HepG2 (cell line): ENCODE data around the gene CCDC195. TPM values are rescaled to one million over a fixed set of nuclear protein-coding genes. Genes with fewer than 3 reads are reported as not detected.

ENCODE experiments used
- ATAC-seq: fragments of 200-7000 bp; cut with Tn5 transposase; 3 replicates; pipeline ENCODE4 v1.9.1; 2020; ENCODE audit warnings: mild to moderate bottlenecking, moderate library complexity
- BruUV-seq: library from RNA; stranded (reverse); fragments of 400-500 nt; replicated peaks from 2 replicates; lab custom pipeline; 2021; lab: Mats Ljungman, UMichigan
- CTCF ChIA-PET: fragments of 300-600 bp; formaldehyde crosslinking; extraction: SDS; loops from one replicate; lab custom pipeline; 2021; ENCODE audit warnings: low total read pairs, inconsistent platforms, low intra/inter-chr PET ratio; lab: Yijun Ruan, JAX
- POLR2A ChIA-PET: fragments of 350-600 bp; sonication (Branson Sonifier 250); formaldehyde crosslinking; loops from one replicate; lab custom pipeline; 2020; ENCODE audit warnings: antibody characterized with exemption, inconsistent platforms; lab: Yijun Ruan, JAX
- DNase-seq: peaks from one replicate; pipeline ENCODE4 v3.0.0-alpha.2; 2015; ENCODE audit warnings: low spot score
- FAIRE-seq: peaks from 3 replicates; lab custom pipeline; 2011; peaks lifted over from hg19 to GRCh38; lab: Jason Lieb, UNC
- H2AFZ ChIP-seq: one replicate; pipeline ENCODE4 v1.6.1; 2011; ENCODE audit warnings: low read length, inconsistent platforms
- H3K27ac ChIP-seq: fragments of 300-600 bp; 3 replicates; pipeline ENCODE4 v1.8.0; 2011; ENCODE audit warnings: mixed run types, mild to moderate bottlenecking, mixed read lengths, low read length, inconsistent platforms; ENCODE audit not compliant: insufficient read depth; ENCODE audit errors: extremely low read length
- H3K27me3 ChIP-seq, 2 experiments: fragments of 200-600 bp in 1 of 2; 2 replicates in 1 of 2; 3 replicates in 1 of 2; pipeline versions ENCODE4 v1.6.0 to v1.8.0; 2011; ENCODE audit warnings: low read length in 2 of 2, mild to moderate bottlenecking in 2 of 2, moderate library complexity in 2 of 2, inconsistent platforms in 1 of 2; ENCODE audit not compliant: insufficient read depth in 2 of 2, control insufficient read depth in 1 of 2
- H3K36me3 ChIP-seq, 2 experiments: fragments of 200-600 bp in 1 of 2; replicated peaks in 1 of 2; 2 replicates in 1 of 2; 3 replicates in 1 of 2; pipeline versions ENCODE4 v1.5.1 to v1.8.0; 2011; ENCODE audit warnings: low read length in 2 of 2, inconsistent platforms in 1 of 2; ENCODE audit not compliant: insufficient read depth in 2 of 2, control insufficient read depth in 1 of 2
- H3K4me1 ChIP-seq: 2 replicates; pipeline ENCODE4 v1.5.1; 2012; ENCODE audit warnings: low read length, inconsistent platforms; ENCODE audit not compliant: insufficient read depth
- H3K4me2 ChIP-seq: 2 replicates; pipeline ENCODE4 v1.6.0; 2011; ENCODE audit warnings: low read depth, low read length, inconsistent platforms
- H3K4me3 ChIP-seq, 3 experiments: fragments of 200-600 bp in 1 of 3; sonication (generic), shearing (Covaris generic) in 1 of 3; replicated peaks in 1 of 3; 2 replicates each; pipeline ENCODE4 v1.5.1; 2011 to 2016; ENCODE audit warnings: low read length in 3 of 3, inconsistent platforms in 2 of 3, low read depth in 2 of 3, mild to moderate bottlenecking in 2 of 3, control low read depth in 1 of 3, mixed read lengths in 1 of 3; ENCODE audit not compliant: insufficient read depth in 1 of 3
- H3K79me2 ChIP-seq: one replicate; pipeline ENCODE4 v1.6.1; 2011; ENCODE audit warnings: low read length, inconsistent platforms; ENCODE audit not compliant: insufficient read depth
- H3K9ac ChIP-seq: 2 replicates; pipeline ENCODE4 v1.6.0; 2011; ENCODE audit warnings: mild to moderate bottlenecking, low read depth, low read length, inconsistent platforms; ENCODE audit not compliant: insufficient read depth
- H3K9me3 ChIP-seq: 2 replicates; pipeline ENCODE4 v1.5.1; 2012; ENCODE audit warnings: mild to moderate bottlenecking, low read length
- H4K20me1 ChIP-seq: 2 replicates; pipeline ENCODE4 v1.6.0; 2011; ENCODE audit warnings: inconsistent platforms, mild to moderate bottlenecking, low read length, moderate library complexity; ENCODE audit not compliant: insufficient read depth
- FOXP1 ChIP-seq, 2 experiments: fragments of 450-650 bp in 1 of 2; IDR thresholded peaks; 2 replicates each; pipeline ENCODE4 v1.6.1; 2017 to 2018; ENCODE audit warnings: antibody characterized with exemption in 1 of 2
- MAFK ChIP-seq, 2 experiments: IDR thresholded peaks in 1 of 2; conservative IDR thresholded peaks in 1 of 2; 2 replicates each; pipeline ENCODE4 v1.6.1; 2011; ENCODE audit warnings: improper control_type of control experiment in 2 of 2, low read length in 2 of 2
- ZFP36 ChIP-seq: fragments of 150-350 bp; IDR thresholded peaks from 2 replicates; pipeline ENCODE4 v1.6.1; 2018; ENCODE audit warnings: borderline replicate concordance, low read length, low read depth; ENCODE audit not compliant: partially characterized antibody
- ZNF567 ChIP-seq: sonication (generic); formaldehyde crosslinking; IDR thresholded peaks from 2 replicates; pipeline ENCODE4 v1.8.1; 2023; ENCODE audit warnings: mild to moderate bottlenecking, missing genetic modification reagents, borderline replicate concordance
- WGBS: methylation state at CpG from one replicate; pipeline ENCODE4 v1.1.6; 2017; ENCODE audit warnings: low lambda C conversion rate; 5-methylcytosine and 5-hydroxymethylcytosine counted together
- in situ Hi-C: cut with HindIII; loops from 2 replicates; pipeline ENCODE4 v1.10.0; 2017; ENCODE audit warnings: low pct_unique_long_range_greater_than_20kb; ENCODE audit not compliant: extremely low pct_ligation_motif_present
- intact Hi-C: fragments of 100-400 bp; cut with micrococcal nuclease; formaldehyde crosslinking; loops from one replicate; pipeline ENCODE4 v1.10.0; 2022; ENCODE audit not compliant: unreplicated experiment
- polyA plus RNA-seq, 8 experiments: library from polyadenylated mRNA; depleted of rRNA in 3 of 8; stranded (reverse) in 7 of 8; unstranded in 1 of 8; fragments of >200 nt; fragmentation: Illumina TruSeq in 4 of 8; extraction: Trizol in 4 of 8; gene quantifications; 2 replicates each; pipeline versions ENCODE4 v1.2.1 to v1.2.3, GENCODE V29; 2011 to 2016; ENCODE audit warnings: low read depth in 4 of 8, missing spikeins in 1 of 8, mixed read lengths in 1 of 8; ENCODE audit not compliant: insufficient read depth in 1 of 8
- total RNA-seq, 5 experiments: library from RNA; depleted of rRNA; stranded (reverse); fragments of >200 nt; fragmentation: Illumina TruSeq; extraction: Trizol; gene quantifications; 2 replicates each; pipeline ENCODE4 v1.2.3, GENCODE V29; 2016; ENCODE audit warnings: low read depth in 1 of 5

The CCDC195 gene
- total and polyA plus RNA-seq, 2 of the 13 experiments (the other 11 are each of a cell fraction or from before 2014, with no cell fraction given): not detected

- POLR2A ChIA-PET: no interaction called here
- Histone ChIP-seq H4K20me1 (no peaks in the 10 kb centered on the region), H3K4me2 (no peak overlapping the region), H3K9me3 (peaks cover 31% of the 10 kb centered on the region), H3K79me2 (no peaks in the 10 kb centered on the region), H3K27me3 (no peaks in the 10 kb centered on the region; a peak in 1 of 5 replicates), H3K4me1 (no peaks in the 10 kb centered on the region), H2AFZ (no peak overlapping the region), H3K4me3 (no peak overlapping the region), H3K27ac (no peak overlapping the region), H3K36me3 (no peaks in the 10 kb centered on the region), H3K9ac (no peak overlapping the region)
- ATAC-seq (no peak), DNase-seq (no peak), FAIRE-seq (no peak)
- intact Hi-C loops (no loop called here), in situ Hi-C loops (no loop called here)
- TF ChIP-seq ZNF567: no peak
- peak; percentile 59 for TF ChIP-seq ZFP36
- no TSS peak for BruUV-seq
- CTCF ChIA-PET: no interaction called here
- 37% methylated on average over 3 of the region's 3 CpGs for WGBS
Measured at GRCh38 chr2:224757934-224758548, 41.9 kb upstream of the CCDC195 start.

- FAIRE-seq (no peak), ATAC-seq (no peak), DNase-seq (no peak)
- no peak overlapping the region for H3K9ac ChIP-seq
- no peaks in the 10 kb centered on the region for H4K20me1 ChIP-seq
- POLR2A ChIA-PET: no interaction called here
- H3K79me2 ChIP-seq: no peaks in the 10 kb centered on the region
- H3K27me3 ChIP-seq: no peaks in the 10 kb centered on the region
- no TSS peak for BruUV-seq
- H3K4me2 ChIP-seq: no peak overlapping the region
- H3K9me3 ChIP-seq: peaks cover 25% of the 10 kb centered on the region
- TF ChIP-seq MAFK (conservative IDR thresholded peaks at IDR 0.05 in 1 of 2, IDR thresholded peaks at IDR 0.05 in 1 of 2; ENCODE audit: low read length in 2 of 2) (peak in 1 of 2 experiments; percentile 24; a peak in 1 of 4 replicates), FOXP1 (IDR thresholded peaks at IDR 0.05) (no peak), FOXP1 (CRISPR knock-in tag; IDR thresholded peaks at IDR 0.05) (no peak)
- intact Hi-C loops (no loop called here), in situ Hi-C loops (no loop called here)
- CTCF ChIA-PET: no interaction called here
- H3K4me1 ChIP-seq: no peaks in the 10 kb centered on the region
- H3K4me3 ChIP-seq: no peak overlapping the region
- 0% methylated on average over 1 of the region's 1 CpG for WGBS
- H2AFZ ChIP-seq: no peak overlapping the region
- no peak overlapping the region for H3K27ac ChIP-seq
- H3K36me3 ChIP-seq: no peaks in the 10 kb centered on the region
Measured at GRCh38 chr2:224753743-224754540, 37.8 kb upstream of the CCDC195 start.
